Stimulated activated naive CD8-positive, alpha-beta T cell treated with anti-CD3 and anti-CD28 coated beads, Interleukin-15, Interleukin-2, amounts not matched to agents 100 U/mL and 50 U/mL, for 24 hours (primary cell): ENCODE measurements around the gene TTLL8.
"Not testable (repeated sequence)": the region's sequence is repeated elsewhere in the genome, so short reads cannot be mapped to it uniquely, and the experiment has no call there.

Source experiments
- ATAC-seq: fragments of 150-1000 bp; cut with Tn5 transposase; one replicate; pipeline ENCODE4 v1.10.0; 2021
- DNase-seq: peaks from one replicate; pipeline ENCODE4 v3.0.0; 2021

Gene TTLL8

GRCh38 chr22:50000587-50001387 lies 57.3 kb downstream of the TTLL8 start:
- DNase-seq (no peak), ATAC-seq (no peak)

DNA sequence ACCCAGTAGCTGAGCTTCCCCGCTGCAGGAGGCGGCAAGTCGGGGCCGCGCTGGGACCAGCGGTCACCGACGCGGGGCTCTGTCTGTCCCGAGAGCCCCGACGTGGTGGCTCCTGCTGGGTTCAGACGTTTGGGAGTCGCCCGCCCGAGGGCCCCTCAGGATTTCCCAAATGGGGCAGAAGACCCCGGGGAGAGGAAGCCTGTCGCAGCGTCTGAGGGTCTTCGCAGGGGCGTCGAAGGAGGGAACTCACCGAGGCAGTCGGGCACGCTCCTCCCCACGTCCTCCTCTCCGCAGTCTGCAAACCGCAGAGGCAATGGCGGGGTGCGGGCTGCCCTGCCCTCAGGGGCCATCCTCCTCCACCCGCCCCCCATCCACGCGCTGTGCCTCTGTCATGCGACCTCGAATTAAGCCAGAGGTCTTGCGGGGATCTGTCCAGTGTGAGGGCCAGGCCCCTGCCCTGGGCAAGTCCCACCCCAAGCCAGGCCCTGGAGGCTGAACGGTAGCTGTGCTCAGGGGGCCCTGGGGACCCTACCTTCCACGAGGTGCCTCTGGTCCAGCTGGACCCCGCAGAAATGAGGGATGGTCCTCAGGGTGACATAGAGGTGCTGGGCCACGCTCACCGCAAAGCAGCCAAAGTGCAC lies 58.0 kb downstream of the TTLL8 start:
- no peak for DNase-seq

DNA sequence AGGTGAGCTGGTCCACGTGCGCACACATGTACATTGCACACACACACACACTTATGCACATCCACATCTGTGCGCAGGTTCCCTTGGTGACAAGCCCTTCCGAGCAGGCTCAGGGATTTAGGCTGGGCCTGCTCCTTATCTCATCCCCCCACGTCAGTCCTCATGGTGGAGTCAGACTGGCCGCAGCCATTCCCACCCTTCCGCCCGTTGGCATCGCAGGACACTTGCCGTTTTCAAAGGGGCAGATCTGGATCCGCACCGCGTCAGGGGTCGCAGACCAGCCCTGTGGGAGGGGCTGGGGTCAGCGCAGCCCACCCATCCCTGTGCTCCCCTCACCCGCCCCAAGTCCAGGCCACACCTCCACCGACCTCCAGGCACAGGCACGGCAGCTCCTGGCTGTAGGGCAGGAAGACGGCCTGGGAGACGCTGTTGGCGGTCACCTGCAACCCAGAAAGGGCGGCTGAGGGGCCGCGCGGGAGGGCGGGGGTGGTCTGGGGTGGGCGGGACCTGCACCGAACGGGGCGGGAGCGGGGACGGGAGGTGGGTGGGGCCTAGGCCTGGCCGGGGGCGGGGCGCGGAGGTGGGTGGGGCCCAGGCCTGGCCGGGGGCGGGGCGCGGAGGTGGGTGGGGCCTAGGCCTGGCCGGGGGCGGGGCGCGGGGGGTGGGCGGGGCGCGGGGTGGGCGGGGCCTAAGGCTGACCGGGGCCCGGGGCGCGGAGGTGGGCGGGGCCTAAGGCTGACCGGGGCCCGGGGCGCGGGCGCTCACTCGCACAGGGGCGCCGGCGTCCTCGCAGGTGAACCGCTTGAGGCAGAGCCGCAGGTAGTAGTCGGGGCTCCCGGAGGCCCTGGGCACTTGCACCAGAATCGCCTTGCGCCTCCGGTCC lies 58.8 kb downstream of the TTLL8 start:
- ATAC-seq (no peak), DNase-seq (peak; percentile 43)

More for the DNA sequence above, 58.0 kb downstream of the TTLL8 start:
- no peak for ATAC-seq

DNA sequence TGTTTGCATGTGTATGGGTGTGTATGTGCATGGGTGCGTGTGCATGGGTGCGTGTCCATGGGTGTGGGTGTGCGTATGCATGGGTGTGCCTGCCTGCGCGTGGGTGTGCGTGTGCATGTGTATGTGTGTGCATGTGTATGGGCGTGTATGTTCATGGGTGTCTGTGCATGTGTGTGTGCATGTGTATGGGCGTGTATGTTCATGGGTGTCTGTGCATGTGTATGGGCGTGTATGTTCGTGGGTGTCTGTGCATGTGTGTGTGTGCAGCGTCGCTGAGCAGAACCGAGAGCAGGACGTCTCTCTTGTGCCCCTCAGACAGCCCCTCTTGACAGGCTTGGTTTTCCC lies 59.4 kb downstream of the TTLL8 start:
- no peak for DNase-seq
- no peak for ATAC-seq

DNA sequence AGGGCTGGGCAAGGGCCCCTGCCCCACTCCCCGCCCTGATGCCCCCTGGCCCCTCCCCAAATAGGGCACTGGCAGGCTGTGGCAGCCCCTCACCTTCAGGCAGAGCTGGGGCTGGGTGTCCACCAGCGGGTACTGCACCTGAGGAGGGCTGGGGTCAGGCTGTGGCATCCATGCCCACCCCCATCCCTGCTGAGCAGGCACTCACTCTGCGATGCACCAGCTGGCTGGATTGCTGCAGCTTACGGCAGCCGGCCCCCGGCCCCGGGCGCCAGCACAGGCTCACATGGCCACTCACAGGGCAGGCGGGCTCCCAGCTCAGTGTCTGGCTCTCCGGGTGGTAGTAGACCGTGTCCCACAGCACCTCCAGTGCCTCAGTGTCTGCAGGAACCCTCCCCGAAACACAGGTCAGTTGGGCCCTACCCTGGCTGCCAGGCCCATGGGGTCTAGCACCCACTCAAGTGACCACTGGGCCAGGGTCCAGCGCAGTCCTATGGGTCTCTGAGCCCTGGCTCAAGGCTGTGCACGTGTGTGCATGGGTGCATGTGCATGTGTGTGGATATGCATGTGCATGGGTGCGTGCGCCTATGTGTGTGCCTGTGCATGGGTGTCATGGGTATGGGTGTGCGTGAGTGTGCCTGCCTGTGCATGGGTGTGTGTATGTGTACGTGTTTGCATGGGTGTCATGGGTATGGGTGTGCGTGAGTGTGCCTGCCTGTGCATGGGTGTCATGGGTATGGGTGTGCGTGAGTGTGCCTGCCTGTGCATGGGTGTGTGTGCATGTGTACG lies 60.0 kb downstream of the TTLL8 start:
- ATAC-seq (no peak), DNase-seq (no peak)

DNA sequence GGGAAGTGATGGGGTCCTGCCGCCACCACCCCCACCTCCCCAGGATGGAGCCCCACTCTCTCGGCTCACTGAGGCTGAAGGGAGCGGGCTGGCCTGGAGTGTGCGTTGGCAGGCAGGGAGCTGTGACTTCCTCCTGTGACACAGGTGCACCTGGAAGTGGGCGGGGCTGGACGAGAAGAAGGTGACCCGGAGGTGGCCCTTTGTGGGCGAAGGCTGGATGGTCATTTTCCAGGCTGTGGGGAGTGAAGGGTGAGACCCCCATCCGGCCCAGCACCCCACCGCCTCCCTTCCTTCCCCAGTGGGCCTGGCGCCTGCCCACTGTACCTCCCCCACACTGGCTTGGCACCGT lies 60.9 kb downstream of the TTLL8 start:
- ATAC-seq (no peak), DNase-seq (no peak)

DNA sequence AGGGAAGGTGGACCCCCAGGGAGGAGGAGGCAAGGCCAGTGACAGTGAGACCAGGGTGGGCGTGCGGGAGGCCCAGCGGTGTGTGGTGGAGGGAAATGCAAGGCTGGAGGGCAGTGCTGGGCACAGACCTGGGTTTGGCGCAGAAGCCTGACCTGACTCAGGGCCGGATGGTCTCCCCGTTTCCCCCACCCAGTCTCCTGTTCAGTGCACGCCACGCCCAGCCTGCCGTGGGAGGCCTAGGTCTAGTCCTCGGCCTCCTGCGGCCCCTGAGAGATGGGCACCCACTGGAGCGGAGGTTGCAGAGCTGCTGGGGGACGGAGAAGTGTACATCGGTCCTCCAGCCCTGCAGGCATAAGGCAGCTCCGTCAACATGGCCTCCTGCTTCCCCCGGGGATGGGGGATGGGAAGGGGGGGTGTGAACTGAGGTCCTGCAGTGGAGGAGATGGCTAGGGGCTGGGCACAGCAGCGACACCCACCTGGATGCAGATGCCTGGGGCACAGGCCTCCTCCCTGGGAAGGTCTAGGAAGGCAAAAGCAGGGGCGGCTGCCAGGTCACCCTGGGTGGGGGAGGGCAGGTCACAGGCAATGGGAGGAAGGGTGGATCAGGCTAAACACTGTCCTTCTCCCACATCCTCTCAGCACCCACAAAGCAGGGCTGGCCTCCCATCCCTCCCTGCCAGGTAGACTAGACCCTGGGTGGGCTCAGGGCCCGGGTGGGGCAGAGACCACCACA lies 61.4 kb downstream of the TTLL8 start:
- ATAC-seq (no peak), DNase-seq (no peak)

DNA sequence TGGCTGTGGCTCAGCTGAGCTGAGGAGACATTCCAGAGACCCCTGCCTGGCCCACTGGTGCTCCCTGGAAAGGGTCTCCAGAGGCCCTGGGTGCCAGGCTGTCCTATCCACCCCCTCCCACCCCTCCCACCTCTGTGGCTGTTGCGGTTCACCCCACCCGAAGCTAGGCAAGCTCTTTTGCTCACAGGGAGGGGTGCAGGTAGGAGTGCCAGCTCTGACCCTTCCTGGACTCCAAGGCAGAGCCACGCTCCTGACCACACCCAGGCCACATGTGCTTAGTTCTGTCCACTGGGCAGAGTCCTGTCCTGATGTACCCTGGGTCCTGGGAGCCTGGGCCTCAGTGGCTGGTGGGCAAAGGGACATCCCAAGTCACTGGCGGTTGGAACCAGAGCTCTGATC lies 62.0 kb downstream of the TTLL8 start:
- no peak for ATAC-seq
- DNase-seq: no peak

DNA sequence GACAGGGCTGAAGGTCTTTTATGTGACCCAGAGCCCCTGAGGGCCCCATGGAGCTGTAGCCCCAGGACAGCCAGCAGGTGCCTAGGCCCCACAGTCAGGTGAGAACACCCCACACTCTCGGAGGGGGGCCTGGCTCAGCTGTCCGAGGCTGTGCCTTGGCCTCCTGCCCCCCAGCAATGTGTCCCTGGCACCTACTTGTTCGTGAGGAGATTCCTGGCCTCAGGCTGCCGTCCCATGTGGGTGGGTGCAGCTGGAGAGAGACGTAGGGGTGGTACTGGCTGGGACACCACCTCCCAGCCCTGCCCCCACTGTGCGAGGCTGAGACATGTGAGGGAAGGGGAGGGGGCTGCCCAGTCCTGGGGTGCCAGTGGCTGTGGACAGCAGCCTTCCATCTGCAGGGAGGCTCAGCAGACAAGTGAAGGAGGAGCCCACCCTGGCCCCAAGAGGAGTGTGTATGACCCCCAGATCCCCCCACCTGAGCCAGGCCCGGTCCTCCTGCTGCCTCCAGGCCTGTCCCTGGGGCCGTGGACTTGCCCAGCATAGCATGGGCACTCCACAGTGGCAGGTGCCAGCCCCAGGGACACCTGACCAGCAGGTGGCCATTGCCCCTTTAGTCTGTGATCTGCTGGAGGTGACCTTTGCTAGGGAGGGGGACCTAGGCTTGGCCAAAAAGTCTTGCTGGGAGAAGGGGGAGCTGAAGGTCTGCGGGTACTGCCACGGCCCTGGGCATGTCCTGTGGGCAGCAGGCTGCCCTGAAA lies 62.6 kb downstream of the TTLL8 start:
- DNase-seq: no peak
- ATAC-seq: no peak

DNA sequence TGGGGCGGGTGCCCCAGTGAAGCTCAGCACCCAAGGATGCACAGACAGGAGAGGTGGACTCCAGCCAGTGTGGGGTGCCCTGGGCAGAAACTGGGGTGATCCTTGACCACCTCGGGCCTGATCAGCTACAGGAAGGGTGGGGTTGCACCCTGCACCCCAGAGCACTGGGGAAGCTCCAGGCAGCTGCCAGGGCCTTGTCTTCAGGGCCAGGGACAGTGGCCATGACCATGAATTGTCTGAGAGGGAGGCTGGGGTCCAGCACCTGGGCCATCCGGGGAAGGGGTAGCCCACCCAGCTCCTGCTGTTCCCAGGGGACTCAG lies 63.1 kb downstream of the TTLL8 start:
- no peak for DNase-seq
- no peak for ATAC-seq

DNA sequence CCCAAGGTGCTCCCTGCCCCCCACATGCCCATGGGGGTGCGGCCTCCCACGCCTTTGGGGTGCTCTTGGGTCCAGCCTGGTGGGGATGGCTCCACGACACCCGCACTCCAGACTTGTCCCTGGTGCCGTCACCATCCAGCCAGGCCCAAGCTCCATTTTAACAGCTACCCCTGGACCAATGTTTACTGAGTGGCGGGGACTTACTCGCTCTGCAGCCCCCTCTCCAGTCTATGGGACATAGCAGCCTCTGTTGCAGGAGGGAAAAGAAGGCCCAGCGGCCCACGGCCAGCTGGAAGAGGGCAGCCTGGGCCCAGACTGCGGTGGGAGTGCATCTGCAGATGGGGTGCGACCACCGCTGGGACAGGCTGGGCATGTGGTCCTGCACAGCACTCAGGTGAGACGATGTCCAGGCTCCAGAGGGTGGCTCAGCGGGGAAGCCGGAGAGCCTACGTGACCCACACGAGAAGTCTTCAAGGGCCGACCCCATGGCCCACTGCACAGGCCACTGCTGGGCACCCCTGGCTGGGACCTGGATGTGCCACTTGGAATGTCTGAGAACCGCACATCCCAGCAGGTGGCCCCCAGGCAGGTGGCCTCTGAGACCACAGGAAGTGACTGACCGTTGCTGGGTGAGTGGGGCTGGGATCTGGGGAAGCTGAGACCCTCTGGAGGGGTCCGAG lies 63.6 kb downstream of the TTLL8 start:
- ATAC-seq: no peak
- no peak for DNase-seq

- ATAC-seq: no peak
- no peak for DNase-seq
Observed at GRCh38 chr22:49993649-49994360, 64.3 kb downstream of the TTLL8 start.

DNA sequence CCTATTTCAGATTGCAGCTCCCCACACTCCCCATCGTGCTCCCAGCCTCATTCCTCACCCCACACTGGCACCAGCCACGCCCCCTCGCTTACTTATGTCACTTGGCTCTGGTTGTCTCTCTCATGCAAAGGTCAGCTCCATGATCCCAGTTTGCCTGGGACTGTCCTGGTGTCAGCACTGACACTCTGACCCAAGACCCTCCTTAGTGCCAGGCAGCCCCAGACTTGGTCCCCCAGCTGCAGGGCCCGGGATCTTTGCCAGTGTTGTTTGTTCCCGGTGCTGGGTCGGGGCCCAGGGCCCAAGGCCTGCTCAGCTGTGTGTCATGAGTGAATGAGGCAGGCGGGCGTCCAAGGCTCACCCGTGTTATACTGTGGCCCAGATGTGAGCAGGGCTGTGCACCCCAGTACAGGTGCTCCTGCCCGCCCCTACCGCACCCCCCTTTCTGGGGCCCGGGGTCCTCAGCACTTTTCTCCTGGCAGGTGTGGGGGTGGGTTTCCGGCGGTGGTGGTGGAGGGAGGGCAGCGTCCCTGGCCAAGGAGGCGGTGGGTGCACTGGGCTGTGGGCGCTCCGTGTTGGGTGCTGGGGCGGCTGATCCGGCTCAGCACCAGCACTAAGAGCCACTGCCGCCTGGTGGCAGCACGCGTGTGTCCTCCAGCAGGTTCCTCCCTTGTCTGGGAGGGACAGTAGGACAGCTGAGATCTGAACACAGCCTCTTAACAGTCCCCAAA lies 65.0 kb downstream of the TTLL8 start:
- ATAC-seq: peak; percentile 86

GRCh38 chr22:49991907-49992533 lies 66.1 kb downstream of the TTLL8 start:
- DNase-seq: no peak
- ATAC-seq: no peak

More for the DNA sequence above, 65.0 kb downstream of the TTLL8 start:
- peak; percentile 80 for DNase-seq

- ATAC-seq: no peak
Observed at GRCh38 chr22:49991167-49991566, 66.9 kb downstream of the TTLL8 start.

GRCh38 chr22:49989826-49990225 lies 68.3 kb downstream of the TTLL8 start:
- not testable (repeated sequence) for ATAC-seq, DNase-seq

More at GRCh38 chr22:49991167-49991566, 66.9 kb downstream of the TTLL8 start:
- DNase-seq: no peak

GRCh38 chr22:49986325-49986724 lies 71.8 kb downstream of the TTLL8 start:
- no peak for ATAC-seq
- no peak for DNase-seq
